K562 (cell line): ENCODE measurements around the gene PTP4A2. TPM values are rescaled to one million over a fixed set of nuclear protein-coding genes. Genes with fewer than 3 reads are reported as not detected.
A peak's percentile ranks its signal among the peaks of the same experiment; 100 is the strongest.

Experiments
- FOXP4 ChIP-seq: sonication (generic); formaldehyde crosslinking; IDR thresholded peaks from 2 replicates; pipeline ENCODE4 v1.8.0; 2022; ENCODE audit warnings: mild to moderate bottlenecking, missing genetic modification reagents, borderline replicate concordance
- HEY1 ChIP-seq: fragments of 250-450 bp; sonication (Bioruptor Pico); IDR thresholded peaks from 2 replicates; pipeline ENCODE4 v1.5.0; 2020; ENCODE audit warnings: mild to moderate bottlenecking, moderate library complexity, borderline replicate concordance
- HIVEP1 ChIP-seq: fragments of 250-450 bp; sonication (Bioruptor Pico); IDR thresholded peaks from 2 replicates; pipeline ENCODE4 v1.4.0; 2020; ENCODE audit warnings: mild to moderate bottlenecking
- HMG20A ChIP-seq: fragments of 450-650 bp; formaldehyde crosslinking; conservative IDR thresholded peaks from 2 replicates; pipeline ENCODE4 v1.4.0; 2020; ENCODE audit warnings: mild to moderate bottlenecking, mixed read lengths
- IRF2 ChIP-seq: sonication (generic); formaldehyde crosslinking; IDR thresholded peaks from 2 replicates; pipeline ENCODE4 v1.8.1; 2022; ENCODE audit warnings: mild to moderate bottlenecking, missing genetic modification reagents
- JUNB ChIP-seq: fragments of 450-650 bp; formaldehyde crosslinking; conservative IDR thresholded peaks from 2 replicates; pipeline ENCODE4 v1.4.0; 2020; ENCODE audit warnings: mild to moderate bottlenecking
- NRF1 ChIP-seq, 2 experiments: fragments of 450-650 bp; IDR thresholded peaks in 1 of 2; conservative IDR thresholded peaks in 1 of 2; 2 replicates each; pipeline ENCODE4 v1.6.1; 2014; ENCODE audit warnings: mild to moderate bottlenecking in 2 of 2
- PHTF2 ChIP-seq: fragments of 250-450 bp; sonication (Bioruptor Pico); IDR thresholded peaks from 2 replicates; pipeline ENCODE4 v1.5.0; 2021; ENCODE audit warnings: mild to moderate bottlenecking
- PURB ChIP-seq: sonication (generic); formaldehyde crosslinking; IDR thresholded peaks from 2 replicates; pipeline ENCODE4 v1.9.0; 2021; ENCODE audit warnings: low read depth, mild to moderate bottlenecking, missing genetic modification reagents
- RBFOX2 ChIP-seq: fragments of 200-400 bp; formaldehyde crosslinking; IDR thresholded peaks from 2 replicates; pipeline ENCODE4 v1.6.1; 2017; ENCODE audit warnings: low read depth, mild to moderate bottlenecking, low read length, moderate library complexity
- SAFB2 ChIP-seq: fragments of 200-400 bp; formaldehyde crosslinking; IDR thresholded peaks from 2 replicates; pipeline ENCODE4 v1.6.1; 2018; ENCODE audit warnings: borderline replicate concordance, low read length, low read depth, moderate library complexity; ENCODE audit not compliant: severe bottlenecking
- ZNF408 ChIP-seq: fragments of 250-450 bp; sonication (Bioruptor Pico); IDR thresholded peaks from 2 replicates; pipeline ENCODE4 v1.4.0; 2020; ENCODE audit warnings: low read depth, mild to moderate bottlenecking, moderate library complexity
- ZNF431 ChIP-seq: sonication (generic); formaldehyde crosslinking; IDR thresholded peaks from 2 replicates; pipeline ENCODE4 v1.8.0; 2022; ENCODE audit warnings: mild to moderate bottlenecking, missing genetic modification reagents
- ZNF561 ChIP-seq: fragments of 450-650 bp; formaldehyde crosslinking; conservative IDR thresholded peaks from 2 replicates; pipeline ENCODE4 v1.4.0; 2020; ENCODE audit warnings: mild to moderate bottlenecking, moderate library complexity
- polyA plus RNA-seq, 8 experiments: library from polyadenylated mRNA; depleted of rRNA in 4 of 8; stranded (reverse) in 5 of 8; unstranded in 3 of 8; fragments of >200 nt; fragmentation: Nextera tagmentation in 2 of 8; fragmentation: Illumina TruSeq in 1 of 8; extraction: Ambion mirVana in 2 of 8; extraction: Trizol in 1 of 8; gene quantifications; 2 replicates each; pipeline versions ENCODE4 v1.2.1 to v1.2.3, GENCODE V29; 2011 to 2014; ENCODE audit warnings: inconsistent platforms in 1 of 8, missing spikeins in 1 of 8
- total RNA-seq, 7 experiments: library from RNA; depleted of rRNA in 6 of 7; stranded (reverse); fragments of >200 nt in 6 of 7; fragmentation: Illumina TruSeq in 2 of 7; extraction: Trizol in 2 of 7; gene quantifications; 2 replicates each; pipeline versions ENCODE4 v1.2.1 to v1.2.3, GENCODE V29; 2011 to 2021; ENCODE audit warnings: low replicate concordance in 1 of 7
- TF ChIP-seq, protein P1 (sequence below): sonication (generic); formaldehyde crosslinking; IDR thresholded peaks from 2 replicates; pipeline ENCODE4 v1.9.0; 2022; ENCODE audit warnings: mild to moderate bottlenecking, missing genetic modification reagents
- TF ChIP-seq, protein P2 (sequence below): fragments of 450-650 bp; formaldehyde crosslinking; IDR thresholded peaks from 2 replicates; pipeline ENCODE4 v1.4.0; 2022; ENCODE audit warnings: missing genetic modification characterization
- TF ChIP-seq, protein P3 (sequence below): conservative IDR thresholded peaks from 2 replicates; pipeline ENCODE4 v1.6.1; 2011; ENCODE audit warnings: low read depth, mild to moderate bottlenecking, low read length; ENCODE audit not compliant: control insufficient read depth
- TF ChIP-seq, protein P4 (sequence below): sonication (generic); formaldehyde crosslinking; IDR thresholded peaks from 2 replicates; pipeline ENCODE4 v1.5.0; 2020; ENCODE audit warnings: missing genetic modification reagents
- TF ChIP-seq, protein P5 (sequence below): fragments of 250-450 bp; sonication (Bioruptor Pico); IDR thresholded peaks from 2 replicates; pipeline ENCODE4 v1.8.0; 2022; ENCODE audit warnings: inconsistent platforms

PTP4A2 gene
- total and polyA plus RNA-seq, 9 of the 15 experiments (the other 6 are each of a cell fraction or from before 2014, with no cell fraction given) = 197 to 870 (median 480) TPM

GRCh38 chr1:31957701-31958674 lies 19.8 kb upstream of the PTP4A2 start (continued):
- TF ChIP-seq, protein P1, sequence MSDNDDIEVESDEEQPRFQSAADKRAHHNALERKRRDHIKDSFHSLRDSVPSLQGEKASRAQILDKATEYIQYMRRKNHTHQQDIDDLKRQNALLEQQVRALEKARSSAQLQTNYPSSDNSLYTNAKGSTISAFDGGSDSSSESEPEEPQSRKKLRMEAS (CRISPR knock-in tag) = peak; percentile 62
- no peak for TF ChIP-seq RBFOX2
- no peak for TF ChIP-seq PURB
- TF ChIP-seq NRF1 (conservative IDR thresholded peaks at IDR 0.05 in 1 of 2, IDR thresholded peaks at IDR 0.05 in 1 of 2) = peak; percentile 53 to 62
- TF ChIP-seq HMG20A (CRISPR knock-in tag) = no peak
- TF ChIP-seq ZNF431 (CRISPR knock-in tag) = 0 out of 2 replicates have a peak, but pooled peaks have one; percentile 44
- TF ChIP-seq, protein P2, sequence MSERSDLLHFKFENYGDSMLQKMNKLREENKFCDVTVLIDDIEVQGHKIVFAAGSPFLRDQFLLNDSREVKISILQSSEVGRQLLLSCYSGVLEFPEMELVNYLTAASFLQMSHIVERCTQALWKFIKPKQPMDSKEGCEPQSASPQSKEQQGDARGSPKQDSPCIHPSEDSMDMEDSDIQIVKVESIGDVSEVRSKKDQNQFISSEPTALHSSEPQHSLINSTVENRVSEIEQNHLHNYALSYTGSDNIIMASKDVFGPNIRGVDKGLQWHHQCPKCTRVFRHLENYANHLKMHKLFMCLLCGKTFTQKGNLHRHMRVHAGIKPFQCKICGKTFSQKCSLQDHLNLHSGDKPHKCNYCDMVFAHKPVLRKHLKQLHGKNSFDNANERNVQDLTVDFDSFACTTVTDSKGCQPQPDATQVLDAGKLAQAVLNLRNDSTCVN (CRISPR knock-in tag) = peak; percentile 95
- no peak for TF ChIP-seq SAFB2
- TF ChIP-seq, protein P3, sequence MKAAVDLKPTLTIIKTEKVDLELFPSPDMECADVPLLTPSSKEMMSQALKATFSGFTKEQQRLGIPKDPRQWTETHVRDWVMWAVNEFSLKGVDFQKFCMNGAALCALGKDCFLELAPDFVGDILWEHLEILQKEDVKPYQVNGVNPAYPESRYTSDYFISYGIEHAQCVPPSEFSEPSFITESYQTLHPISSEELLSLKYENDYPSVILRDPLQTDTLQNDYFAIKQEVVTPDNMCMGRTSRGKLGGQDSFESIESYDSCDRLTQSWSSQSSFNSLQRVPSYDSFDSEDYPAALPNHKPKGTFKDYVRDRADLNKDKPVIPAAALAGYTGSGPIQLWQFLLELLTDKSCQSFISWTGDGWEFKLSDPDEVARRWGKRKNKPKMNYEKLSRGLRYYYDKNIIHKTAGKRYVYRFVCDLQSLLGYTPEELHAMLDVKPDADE = no peak
- no peak for TF ChIP-seq JUNB (CRISPR knock-in tag)
- TF ChIP-seq, protein P4, sequence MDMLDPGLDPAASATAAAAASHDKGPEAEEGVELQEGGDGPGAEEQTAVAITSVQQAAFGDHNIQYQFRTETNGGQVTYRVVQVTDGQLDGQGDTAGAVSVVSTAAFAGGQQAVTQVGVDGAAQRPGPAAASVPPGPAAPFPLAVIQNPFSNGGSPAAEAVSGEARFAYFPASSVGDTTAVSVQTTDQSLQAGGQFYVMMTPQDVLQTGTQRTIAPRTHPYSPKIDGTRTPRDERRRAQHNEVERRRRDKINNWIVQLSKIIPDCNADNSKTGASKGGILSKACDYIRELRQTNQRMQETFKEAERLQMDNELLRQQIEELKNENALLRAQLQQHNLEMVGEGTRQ (CRISPR knock-in tag) = no peak
- 0 out of 2 replicates have a peak, but pooled peaks have one; percentile 17 for TF ChIP-seq PHTF2 (CRISPR knock-in tag)
- no peak for TF ChIP-seq HIVEP1 (CRISPR knock-in tag)
- TF ChIP-seq ZNF408 (CRISPR knock-in tag) = no peak
- TF ChIP-seq ZNF561 (CRISPR knock-in tag) = no peak
- TF ChIP-seq IRF2 = no peak
- TF ChIP-seq, protein P5, sequence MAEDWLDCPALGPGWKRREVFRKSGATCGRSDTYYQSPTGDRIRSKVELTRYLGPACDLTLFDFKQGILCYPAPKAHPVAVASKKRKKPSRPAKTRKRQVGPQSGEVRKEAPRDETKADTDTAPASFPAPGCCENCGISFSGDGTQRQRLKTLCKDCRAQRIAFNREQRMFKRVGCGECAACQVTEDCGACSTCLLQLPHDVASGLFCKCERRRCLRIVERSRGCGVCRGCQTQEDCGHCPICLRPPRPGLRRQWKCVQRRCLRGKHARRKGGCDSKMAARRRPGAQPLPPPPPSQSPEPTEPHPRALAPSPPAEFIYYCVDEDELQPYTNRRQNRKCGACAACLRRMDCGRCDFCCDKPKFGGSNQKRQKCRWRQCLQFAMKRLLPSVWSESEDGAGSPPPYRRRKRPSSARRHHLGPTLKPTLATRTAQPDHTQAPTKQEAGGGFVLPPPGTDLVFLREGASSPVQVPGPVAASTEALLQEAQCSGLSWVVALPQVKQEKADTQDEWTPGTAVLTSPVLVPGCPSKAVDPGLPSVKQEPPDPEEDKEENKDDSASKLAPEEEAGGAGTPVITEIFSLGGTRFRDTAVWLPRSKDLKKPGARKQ (CRISPR knock-in tag) = no peak
- no peak for TF ChIP-seq HEY1 (CRISPR knock-in tag)
- 0 out of 2 replicates have a peak, but pooled peaks have one; percentile 74 for TF ChIP-seq FOXP4 (CRISPR knock-in tag)
